GM18499 (cell line): Measurements from ENCODE around the gene NAA10.

ENCODE experiments used
- ATAC-seq: cut with Tn5 transposase; IDR thresholded peaks from one replicate; pipeline ENCODE4 v1.9.1; 2021; ENCODE audit warnings: moderate number of reproducible peaks; ENCODE audit not compliant: insufficient read depth, unreplicated experiment

Gene NAA10

DNA sequence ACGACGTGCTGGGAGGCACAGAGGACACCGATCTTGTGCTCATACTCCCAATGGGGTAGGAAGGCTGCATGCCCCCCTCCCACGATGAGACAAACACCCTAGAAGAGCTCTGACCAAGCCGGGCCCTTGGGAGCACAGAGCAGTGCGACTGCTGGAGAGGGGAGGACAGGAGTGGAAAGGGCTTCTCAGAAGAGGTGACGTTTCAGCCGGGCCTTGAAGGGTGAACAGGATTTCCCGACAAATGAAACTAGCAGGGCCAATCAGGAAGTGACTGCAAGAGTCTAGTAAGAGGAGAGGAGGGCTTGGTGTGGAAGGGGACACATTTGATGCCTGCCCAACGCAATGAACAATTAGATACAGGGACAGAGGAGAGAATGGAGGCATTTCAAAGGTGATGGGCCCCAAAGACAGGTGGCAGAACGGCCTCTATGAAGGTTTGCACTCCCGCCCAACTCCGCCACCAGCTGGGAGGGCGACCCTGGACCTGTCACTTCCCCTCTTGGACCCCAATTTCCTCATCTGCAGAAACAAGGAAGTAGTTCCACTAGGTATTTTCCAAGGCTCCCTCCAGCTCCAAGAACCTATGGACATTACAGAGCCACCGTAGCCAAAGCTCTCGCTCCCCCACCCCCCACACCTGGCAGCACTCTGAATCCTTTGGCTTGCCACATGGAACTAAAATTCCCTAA is 32.8 kb upstream of the NAA10 start:
- ATAC-seq: no peak

DNA sequence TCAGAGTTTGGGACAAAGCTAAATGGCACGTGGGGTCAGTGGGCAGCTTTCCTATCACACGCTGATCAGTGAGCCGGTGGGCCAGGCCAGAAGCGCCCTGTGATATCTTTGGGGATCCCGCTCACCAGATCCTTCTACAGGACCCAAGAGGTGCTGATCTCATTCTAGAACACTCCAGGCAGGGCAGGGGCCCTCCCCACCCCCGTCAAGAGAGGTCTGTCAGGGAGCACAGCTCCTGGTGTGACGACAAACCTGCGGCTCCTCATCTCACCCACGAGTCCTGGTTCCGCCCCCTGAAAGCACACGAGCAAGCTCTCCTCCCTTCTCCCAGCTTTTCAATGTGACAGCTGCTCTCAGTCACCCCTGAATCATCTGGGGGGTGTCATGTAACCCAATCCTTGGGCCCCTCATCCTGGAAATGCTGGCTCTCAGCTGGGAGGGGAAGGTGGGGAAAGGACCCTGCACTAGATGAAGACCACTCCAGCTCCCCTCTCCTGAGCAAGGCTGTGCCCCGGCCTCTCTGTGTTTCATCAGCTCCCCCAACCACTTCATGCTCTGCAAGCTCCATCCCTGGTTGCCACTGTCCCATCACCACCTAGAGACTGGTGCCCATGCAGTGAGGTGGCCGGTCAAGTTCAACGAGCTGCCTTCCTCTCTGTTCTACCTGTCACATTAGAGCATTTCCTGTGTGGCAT is 32.2 kb upstream of the NAA10 start:
- ATAC-seq: no peak

DNA sequence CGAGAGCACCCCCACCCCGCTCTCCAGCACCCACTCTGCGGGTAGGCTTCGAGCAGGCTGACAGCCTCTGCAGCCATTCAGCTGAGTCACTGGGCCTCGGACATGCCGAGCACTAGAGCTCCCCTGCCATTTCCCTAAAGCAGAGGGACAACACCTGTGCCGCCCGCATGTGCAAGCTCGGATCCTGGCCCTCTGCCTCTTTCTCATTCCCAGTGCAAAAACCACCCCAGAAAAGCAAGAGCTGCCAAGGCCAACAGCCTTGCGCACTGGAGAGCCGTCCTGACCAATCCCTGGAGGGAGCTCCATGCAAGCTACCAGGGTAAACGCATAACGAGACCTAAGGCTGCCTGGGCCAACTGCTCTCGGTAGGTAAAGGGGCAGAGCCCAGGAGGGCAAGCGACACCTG is 31.4 kb upstream of the NAA10 start:
- ATAC-seq: no peak

DNA sequence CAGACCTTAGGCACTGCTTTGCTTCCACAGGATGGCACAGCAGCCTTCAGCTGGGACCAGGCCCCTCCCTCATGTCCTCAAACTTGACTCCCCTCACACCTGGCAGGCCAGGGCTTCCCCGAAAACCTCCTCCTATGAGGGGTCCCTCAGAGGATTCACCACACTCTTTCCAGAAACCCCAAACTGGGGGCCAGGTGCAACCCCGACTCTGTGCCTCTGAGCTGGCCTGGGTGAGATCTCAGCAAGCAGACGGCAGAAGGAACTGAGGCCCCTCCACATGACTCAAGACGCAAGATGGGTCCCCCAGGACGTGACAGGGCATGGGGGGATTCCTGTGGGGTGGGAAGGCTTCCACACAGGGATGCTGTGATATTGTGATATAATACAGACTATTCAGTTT is 30.6 kb upstream of the NAA10 start:
- no peak for ATAC-seq

DNA sequence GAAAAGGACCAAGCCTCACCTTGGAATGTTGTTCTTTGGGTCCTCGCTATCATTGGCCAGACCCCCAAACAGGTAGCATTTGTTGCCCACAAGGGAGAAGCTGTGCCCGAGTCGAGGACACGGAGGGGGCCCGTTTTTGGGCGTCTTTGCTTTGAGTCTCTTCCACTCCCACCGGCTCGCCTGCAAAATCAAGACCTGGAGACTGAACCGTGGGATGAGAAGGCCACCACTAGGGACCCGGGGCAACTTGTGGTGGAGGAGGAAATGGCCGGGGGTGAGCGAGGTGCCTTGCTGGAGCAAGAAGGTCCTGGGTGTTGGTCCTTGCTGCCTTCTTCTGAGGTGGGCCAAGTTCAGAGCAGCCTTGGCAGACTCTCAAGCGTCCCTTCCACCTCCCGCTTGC is 29.3 kb upstream of the NAA10 start:
- ATAC-seq: no peak

DNA sequence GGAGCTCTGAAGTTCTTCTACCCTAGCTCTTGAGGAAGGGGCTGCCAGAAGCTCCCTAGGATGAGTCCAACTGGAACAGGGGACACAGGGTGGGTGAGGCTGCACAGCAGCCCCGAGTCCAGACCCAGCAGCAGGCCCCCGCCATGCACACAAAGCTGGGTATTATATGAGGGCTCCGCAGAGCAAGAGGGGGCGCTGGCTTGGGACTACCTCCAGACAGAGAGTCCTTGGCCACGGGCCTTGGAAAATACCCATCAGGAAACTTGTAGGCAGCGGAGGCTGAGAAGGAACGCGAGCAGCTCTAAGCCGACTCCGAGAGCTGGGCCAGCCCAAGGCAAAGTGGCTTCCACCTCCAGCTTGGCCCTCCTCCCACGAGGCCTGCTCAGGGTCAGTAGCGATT is 28.7 kb upstream of the NAA10 start:
- no peak for ATAC-seq

DNA sequence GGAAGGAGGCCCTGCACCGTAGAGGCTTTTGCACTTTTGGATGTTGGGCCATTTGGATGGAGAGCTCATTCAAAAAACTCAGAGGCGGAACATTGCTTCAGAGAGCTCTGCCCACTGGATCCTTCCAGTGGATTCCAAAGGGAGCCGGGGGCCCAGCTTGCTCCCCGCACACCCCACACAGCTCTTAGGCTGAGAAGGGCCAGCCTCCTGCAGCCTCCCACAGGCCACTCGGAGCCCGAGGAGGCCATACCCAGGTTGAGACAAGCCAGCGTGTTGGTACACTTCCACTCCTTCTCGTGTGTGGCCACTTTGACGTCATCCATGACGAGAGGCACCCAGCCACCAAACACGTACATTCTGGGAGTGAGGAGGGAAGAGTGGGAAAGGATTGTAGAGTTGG is 26.5 kb upstream of the NAA10 start:
- ATAC-seq: no peak

DNA sequence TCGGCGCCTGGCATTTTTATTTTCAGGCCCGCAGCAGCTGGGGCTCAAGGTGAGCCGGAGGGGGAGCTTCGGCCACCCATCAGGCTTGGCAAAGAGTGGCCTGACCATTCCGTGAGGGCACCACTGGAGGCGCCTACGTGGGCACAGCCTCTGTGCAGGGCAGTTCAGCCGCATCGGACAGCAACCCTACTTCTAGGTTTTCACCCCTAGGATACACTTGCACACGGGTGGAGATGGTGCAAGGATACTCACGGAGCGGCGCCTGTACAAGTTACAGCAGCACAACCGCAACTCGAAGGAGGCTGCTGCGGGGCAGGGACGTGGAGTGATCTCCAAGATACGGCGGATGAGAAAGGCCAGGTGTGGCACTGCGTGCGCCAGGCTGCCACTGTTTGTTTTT is 25.9 kb upstream of the NAA10 start:
- ATAC-seq: no peak

DNA sequence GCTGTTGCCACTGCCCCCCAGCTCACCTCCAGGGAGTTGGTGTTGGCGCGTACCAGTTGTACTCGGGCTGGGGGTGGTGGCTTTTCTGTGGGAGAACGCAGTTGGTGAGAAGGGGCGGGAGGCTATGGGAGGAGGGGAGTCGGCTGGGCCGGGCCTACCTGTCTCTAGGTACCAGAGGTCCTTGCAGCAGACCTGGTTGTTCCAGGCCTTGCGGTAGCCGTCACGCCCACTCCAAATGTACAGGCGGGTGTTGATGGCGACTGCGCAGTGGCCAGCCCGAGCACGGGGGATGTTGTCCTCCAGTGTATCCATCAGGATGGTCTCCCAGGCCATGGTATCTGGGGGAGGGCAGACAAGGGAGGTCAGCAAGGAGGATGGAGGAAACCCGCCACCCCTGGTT is 25.2 kb upstream of the NAA10 start:
- ATAC-seq: no peak

DNA sequence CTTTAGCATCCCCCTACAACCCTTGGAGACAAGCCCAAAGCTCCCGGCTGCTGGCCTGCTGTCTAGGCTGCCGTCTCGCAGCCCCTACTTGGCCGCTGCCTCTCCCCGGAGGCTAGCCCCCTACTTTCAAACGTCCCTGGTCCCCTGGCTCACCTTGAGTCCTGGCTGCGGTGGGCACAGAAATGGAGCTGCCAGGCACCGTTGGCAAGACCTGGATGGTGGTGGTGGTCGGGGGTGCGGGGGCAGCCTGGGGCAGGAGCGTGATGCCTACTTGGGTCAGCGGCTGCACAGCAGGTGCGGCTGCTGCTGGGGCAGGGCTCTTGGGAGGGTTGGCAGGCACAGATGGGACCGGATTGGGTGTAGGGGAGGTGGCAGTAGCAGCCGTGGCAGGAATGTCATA is 24.8 kb upstream of the NAA10 start:
- no peak for ATAC-seq

DNA sequence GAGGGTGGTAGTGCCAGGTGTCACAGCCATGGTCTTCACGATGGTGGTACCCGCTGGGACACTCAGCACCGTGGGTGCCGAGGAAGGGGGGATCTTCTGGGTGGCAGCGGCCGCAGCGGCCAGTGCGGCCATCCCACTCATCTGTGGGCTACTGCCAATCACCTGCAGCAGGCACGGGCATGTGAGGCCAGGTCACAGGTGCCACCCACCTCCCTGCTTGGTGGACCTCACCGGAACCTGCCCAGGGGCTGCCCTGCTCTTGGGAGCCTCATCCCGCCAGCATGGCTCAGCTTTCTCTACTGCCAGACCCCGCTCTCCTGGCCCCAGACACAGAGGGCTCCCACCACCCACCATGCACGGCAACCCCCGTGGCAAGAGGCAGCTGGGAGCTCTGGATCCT is 23.8 kb upstream of the NAA10 start:
- ATAC-seq: no peak

DNA sequence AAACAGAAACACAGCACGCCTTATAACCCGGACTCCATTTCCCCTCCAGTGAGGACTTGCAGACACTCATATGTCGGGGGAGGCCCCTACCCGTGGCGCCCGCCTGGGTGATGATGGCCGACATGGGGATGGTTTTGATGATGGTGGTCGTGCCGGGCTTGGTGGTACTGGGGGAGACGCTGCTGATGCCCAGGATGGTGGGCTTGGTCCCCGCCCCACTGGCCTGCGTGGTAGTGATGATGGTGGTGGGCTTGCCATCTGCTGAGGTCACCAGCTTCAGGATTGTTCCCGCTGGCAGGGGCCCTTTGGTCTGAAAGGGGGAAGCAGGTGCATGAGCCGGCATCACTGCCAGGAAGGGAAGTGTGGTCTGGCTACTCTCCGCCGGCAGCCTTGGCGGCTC is 22.4 kb upstream of the NAA10 start:
- no peak for ATAC-seq

DNA sequence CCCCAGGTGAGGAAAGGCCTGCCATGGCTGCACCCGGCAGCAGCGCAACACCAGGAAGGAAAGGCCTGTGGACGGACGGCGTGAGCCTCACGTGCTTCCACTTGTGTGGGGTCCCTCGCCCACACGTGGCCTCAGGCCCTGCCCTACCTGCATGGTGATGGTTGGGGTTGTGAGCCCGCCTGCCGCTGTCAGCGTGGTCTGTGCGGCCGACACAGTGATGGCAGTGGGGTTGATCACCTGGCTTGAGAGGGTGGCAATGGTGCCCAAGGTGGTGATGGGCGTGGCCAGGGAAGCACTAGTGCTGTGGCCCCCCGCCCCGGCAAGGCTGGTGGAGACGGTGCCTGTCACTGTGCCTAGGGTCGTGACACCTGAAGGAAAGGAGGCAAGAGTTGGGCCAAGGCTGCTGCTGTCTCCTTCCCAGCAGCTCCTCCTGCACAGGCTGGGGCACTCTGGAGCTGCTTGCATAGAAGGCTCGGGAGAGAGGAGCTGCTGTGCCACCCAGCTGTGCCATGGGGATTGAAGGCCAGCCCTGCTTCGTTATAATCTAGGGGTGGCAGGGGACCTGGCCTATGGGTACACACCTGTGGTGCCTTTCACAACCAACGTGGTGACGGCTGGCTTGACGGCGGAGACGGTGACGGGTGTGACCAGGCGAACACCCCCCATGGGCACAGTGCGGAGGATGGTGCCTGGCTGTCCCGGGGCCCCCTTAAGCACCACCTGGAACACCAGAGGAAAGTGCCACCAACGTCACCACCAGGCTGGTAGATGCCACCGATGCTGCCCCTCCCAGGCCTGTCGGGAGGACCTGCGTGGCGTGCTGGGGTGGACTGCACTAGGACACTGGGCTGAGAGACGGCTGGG is 21.4 kb upstream of the NAA10 start:
- ATAC-seq: no peak

DNA sequence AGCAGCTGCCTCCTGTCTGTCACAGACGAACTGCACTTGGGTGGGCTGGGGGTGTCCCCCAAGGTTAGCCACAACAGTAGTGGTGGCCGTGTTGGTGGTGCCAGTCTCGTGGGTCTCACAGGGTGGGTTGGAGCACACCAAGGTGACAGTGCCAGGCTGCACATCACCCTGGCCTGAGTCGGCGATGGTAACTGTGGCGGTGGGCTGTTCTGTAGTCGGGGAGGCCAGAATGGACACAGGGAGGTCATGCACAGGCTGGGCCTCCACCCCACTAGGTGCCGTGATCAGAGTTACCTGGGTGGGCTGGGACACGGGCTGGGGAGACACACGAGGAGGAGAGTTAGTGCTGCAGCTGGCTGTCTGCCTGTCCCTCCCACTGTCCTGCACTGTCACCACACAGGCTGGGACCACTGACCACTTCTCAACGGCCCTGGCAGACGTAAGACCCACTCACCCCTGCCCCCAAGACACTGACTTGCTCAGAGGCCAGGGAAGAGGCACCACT is 20.4 kb upstream of the NAA10 start:
- ATAC-seq: no peak

DNA sequence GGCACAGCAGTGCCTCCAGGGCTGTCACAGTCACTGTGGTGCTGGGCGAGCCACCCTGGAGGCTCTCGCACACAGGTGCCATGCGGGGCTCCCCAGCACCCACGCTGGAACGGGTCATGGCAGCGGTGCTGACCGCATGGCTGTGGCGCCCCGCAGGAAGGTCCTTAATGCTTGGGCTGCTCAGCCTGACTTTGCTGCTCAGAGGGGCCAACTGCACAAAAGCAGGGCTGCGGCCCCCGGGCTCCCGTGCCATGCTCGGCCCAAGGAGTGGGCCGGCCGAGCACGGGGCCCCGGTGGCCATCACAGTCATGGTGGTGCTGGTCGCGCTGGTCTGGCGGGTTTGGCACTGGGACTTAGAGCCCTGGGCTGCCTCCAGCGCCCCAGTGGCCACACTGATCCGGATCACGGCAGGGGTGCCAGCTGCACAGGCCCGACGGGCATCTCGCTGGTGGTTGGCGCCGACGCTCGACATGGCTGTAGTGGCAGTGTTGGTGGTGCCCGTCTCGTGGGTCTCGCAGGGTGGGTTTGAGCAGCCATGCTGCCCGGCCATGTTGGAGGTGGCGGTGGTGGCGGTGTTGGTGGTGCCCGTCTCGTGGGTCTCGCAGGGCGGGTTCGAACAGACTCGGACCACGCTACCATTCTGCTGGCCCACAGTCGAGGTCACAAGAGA is 19.9 kb upstream of the NAA10 start:
- ATAC-seq: no peak

DNA sequence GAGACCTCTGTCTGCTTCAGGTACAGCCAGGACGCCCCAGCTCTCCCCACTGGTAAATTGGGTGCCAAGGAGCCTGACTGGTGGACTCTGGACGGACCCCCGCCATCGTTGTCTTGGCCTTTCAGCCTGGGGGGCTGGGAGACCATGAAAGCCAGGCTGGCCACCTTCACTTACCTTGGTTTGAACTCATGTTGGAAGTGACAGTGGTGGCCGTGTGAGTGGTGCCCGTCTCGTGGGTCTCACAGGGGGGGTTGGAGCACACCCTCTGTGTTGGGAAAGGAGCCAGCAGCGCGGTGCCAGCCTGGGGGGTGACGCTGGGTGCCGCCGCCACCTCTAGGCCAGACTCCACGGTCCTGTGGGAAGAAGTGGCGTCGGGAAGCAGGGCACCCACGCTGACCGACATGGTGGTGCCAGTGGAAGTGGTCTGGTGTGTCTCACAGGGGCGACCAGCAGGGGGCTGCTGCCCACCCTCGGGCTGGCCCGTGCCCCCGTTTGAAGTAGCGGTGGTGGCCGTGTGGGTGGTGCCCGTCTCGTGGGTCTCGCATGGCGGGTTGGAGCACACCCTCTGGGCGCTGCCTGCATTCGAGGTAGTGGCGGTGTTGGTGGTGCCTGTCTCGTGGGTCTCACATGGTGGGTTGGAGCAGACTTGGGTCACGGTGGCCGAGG is 19.2 kb upstream of the NAA10 start:
- no peak for ATAC-seq

DNA sequence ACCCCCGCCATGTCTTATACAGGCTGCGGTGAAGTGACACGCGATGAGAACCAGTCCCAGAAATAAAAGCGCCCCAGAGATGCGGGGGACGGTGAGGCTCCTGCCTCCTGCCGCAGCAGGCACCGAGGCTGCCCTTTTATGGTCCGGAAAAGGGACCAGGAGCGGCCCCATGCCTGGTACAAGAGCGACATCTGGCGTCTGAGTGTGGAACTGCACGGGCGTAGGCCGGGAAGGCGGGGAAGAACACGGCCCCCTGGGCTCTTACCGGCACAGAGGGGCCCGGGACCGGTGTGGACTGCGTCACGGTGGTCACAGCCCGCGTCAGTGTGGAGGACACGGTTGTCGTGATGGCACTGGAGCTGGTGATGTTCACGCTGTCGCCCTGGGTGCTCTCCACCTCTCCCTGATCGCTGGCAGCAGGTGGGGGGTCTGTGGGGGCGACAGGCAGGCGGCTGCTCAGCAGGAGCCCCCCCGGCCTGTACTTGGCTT is 18.5 kb upstream of the NAA10 start:
- ATAC-seq: no peak

DNA sequence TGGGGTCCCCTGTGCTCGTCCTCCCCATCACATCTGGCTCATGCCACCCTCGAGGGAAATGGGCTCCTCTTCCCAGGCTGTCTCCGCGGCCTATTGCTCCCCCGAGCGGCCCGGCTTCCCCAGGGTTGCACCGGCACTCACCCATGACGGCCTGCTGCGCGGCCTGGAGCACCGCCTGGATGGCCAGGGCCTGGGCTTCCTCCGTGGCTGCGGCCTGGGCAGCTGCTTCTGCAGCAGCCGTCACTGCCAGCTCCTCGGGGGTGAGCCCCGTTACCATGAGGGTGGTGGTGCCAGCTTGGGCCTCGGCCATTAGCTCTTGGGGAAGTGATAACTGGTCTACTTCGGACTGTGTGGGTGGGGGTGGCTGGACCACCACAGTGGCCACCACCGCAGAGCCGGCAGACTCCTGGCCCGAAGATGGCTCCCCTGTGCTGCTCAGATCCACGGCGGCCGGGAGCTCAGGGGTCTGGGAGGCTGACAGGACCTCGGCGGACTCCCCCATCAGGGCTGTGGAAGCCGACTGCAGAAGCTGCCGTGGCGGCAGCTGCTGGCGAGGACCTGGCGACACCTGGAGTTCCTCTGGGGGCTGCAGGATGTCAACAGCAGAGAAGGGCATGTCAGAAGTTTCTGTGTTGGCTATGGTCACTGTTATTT is 17.7 kb upstream of the NAA10 start:
- ATAC-seq: no peak

DNA sequence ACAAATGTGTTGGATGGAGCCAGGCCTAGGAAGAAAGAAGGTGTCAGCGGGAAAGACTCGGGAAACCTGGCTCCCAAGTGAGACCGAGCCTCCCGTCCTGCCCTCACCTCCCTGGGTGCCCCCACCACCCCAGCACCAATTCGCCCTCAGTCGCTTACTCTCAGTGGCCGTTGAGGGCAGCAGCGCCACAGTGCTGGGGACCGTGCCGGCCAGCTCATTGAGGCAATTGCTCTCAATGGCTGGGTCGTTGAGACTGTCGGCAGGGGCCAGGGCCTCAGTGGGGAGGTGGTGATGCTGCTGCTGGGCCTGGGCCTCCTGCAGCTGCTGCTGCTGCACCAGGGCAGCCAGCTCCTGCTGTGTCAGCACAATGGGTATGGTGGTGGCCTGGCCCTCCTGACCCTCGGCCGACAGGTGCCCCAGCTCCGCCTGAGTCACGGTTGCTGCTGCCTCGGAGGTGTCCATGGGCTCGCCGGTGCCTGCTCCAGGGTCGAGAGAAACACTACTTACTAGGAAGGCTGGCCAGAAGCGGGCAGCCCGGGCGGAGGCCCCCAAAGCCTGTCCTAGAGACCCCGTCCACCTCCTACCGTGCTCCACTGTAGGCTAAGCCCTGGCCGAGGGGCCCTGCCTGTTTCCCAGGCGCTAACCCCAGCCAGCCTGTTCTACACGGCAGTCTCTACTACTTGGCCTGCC is 17.0 kb upstream of the NAA10 start:
- ATAC-seq: no peak
